ENCODE measurements around the gene LPGAT1.
"Not testable (repeated sequence)": the region's sequence is repeated elsewhere in the genome, so short reads cannot be mapped to it uniquely, and the experiment has no call there.

The LPGAT1 gene

DNA sequence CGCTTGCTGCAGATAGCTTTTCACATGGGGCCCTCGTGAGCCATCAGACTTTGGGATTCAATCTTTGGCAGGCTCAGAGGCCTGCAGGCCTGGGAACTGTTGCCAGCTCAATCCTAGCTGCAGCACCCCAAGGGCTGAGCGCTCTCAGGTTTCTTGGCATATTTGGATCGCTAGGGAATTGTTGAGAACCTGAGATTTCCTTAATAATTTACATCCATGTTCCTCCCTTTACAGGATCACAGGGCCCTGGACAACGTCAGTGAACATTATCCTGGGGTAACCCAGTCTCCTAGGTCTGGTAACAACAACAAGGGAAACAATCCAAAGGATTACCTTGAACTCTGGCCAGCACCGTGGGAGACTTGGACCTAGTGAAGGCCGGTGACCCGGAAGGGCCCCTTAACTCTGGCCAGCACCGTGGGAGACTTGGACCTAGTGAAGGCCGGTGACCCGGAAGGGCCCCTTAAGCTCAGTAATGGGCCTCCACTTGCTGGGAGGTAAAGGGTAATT is 105.8 kb downstream of the LPGAT1 start:
- no peak overlapping the region for H3K27ac ChIP-seq
- no peak for TF ChIP-seq ZFX (IDR thresholded peaks at IDR 0.05)
- TF ChIP-seq, protein P1, sequence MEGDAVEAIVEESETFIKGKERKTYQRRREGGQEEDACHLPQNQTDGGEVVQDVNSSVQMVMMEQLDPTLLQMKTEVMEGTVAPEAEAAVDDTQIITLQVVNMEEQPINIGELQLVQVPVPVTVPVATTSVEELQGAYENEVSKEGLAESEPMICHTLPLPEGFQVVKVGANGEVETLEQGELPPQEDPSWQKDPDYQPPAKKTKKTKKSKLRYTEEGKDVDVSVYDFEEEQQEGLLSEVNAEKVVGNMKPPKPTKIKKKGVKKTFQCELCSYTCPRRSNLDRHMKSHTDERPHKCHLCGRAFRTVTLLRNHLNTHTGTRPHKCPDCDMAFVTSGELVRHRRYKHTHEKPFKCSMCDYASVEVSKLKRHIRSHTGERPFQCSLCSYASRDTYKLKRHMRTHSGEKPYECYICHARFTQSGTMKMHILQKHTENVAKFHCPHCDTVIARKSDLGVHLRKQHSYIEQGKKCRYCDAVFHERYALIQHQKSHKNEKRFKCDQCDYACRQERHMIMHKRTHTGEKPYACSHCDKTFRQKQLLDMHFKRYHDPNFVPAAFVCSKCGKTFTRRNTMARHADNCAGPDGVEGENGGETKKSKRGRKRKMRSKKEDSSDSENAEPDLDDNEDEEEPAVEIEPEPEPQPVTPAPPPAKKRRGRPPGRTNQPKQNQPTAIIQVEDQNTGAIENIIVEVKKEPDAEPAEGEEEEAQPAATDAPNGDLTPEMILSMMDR (conservative IDR thresholded peaks at IDR 0.05), result no peak

DNA sequence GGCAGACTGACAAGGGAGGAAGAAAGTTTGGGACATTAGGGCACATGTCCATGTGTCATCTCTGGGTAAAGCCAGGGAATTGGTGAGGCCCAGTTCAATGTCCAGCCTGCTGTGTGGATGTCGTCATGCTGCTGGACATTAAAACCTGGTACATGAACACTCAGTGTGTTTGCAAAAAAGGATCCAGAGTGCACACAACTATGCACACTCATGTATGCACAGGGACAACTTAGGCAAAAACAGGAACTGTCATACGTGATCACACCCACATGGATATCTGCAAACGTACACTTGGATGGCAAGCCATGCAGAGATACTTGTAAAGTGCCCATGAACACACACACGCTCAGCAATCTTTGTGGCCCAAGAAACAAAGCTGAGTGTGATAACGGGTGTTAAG is 107.3 kb downstream of the LPGAT1 start:
- TF ChIP-seq, protein P1 (conservative IDR thresholded peaks at IDR 0.05), result no peak
- TF ChIP-seq ZFX (IDR thresholded peaks at IDR 0.05), result no peak
- no peak overlapping the region for H3K27ac ChIP-seq

DNA sequence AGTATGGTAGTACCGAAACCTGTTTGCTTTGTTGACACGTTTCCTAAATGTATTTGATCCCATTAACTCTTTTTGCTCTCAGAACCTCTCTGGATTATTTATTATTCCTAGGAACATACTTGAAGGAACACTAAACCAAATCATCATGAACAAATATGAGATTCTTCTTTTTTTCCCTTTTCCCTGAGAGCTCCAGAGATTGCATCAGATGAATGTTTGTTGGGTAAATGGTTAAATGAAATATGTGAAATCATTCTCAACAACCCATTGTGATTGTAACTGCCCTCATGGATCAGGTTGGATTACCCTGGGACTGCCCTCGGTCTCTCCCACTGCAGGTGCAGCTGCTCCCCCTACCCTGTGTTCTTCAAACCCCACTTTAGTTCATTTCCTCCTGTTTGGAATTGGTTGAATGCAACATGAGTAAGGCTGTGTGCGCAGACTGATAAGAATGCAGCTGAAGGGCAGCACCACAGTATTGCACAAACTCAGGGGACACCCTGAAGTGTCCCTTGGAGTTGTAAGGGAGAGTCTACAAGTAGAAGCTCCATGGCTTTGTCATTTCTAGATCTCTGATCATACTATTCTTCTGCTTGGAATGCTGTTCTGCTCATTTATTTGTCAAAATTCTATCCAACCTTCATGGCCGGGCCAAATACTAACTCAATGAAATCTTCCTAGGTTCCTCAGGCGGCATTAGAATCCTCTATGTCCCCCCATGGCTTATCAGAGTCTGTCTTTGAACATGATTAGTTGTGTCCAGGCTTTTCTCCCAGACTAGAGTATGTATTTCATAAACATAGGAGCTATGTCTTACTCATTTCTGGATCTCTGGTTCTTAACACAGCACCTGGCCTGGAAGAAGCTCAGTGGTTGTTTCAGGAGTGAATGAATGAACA is 108.0 kb downstream of the LPGAT1 start:
- TF ChIP-seq ZFX (IDR thresholded peaks at IDR 0.05), result no peak
- TF ChIP-seq, protein P1 (conservative IDR thresholded peaks at IDR 0.05), result no peak

DNA sequence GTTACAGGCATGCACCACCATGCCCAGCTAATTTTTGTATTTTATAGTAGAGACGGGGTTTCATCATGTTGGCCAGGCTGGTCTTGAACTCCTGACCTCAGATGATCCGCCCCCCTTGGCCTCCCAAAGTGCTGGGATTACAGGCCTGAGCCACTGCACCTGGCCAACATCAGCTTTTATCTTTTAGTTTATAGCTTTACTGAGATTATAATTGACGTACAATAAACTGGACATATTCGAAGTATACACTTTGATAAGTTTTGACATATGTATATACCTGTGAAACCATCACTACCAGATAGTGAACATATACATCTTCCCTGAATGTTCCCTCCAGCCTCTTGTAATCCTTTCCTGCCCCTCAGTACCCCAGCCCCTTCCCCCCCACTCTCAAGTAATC is 114.0 kb downstream of the LPGAT1 start:
- H3K27ac ChIP-seq, result not testable (repeated sequence)

More for the DNA sequence above, 108.0 kb downstream of the LPGAT1 start:
- H3K27ac ChIP-seq, result no peak overlapping the region

DNA sequence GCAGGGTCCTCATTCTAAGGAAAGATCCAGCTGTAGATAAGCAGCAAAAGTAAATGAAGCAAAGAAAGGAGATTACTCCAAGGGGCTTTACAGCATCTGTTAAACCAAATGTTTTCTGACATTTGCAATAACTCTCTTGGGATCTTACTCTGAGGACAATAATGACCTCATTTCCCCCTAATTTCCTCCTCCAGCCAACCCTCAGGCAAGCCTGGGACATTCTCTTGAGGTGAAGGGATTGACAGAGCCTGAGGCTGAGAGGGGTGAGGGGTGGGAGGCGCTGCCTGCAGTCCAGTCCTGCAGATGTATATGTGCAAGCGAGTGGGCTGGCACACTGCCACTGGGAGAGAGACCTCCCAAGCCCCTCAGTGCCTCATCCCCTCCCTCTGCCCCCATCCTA is 114.6 kb downstream of the LPGAT1 start:
- no peak for TF ChIP-seq ZFX (IDR thresholded peaks at IDR 0.05)
- TF ChIP-seq, protein P1 (conservative IDR thresholded peaks at IDR 0.05), result no peak
- no peak overlapping the region for H3K27ac ChIP-seq

DNA sequence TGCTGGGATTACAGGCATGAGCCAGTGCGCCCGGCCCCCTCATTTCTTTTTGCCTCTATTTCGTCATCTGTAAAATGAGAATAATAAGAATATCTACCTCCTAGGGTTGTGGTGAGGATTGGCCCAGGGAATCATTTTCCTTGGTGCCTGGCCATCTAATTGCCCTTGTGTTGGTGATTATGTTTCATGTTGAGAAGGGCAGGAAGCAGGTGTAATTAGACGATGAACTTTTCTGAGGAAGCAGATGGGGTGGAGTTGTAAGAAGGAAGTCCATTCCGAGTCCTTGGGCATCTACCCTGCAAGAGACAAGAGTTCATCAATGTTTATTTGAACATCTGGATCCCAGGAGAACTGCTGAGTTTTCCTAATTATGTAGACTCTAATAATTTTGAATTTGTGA is 116.4 kb downstream of the LPGAT1 start:
- TF ChIP-seq, protein P1 (conservative IDR thresholded peaks at IDR 0.05), result no peak
- no peak for TF ChIP-seq ZFX (IDR thresholded peaks at IDR 0.05)
- H3K27ac ChIP-seq, result no peak overlapping the region

DNA sequence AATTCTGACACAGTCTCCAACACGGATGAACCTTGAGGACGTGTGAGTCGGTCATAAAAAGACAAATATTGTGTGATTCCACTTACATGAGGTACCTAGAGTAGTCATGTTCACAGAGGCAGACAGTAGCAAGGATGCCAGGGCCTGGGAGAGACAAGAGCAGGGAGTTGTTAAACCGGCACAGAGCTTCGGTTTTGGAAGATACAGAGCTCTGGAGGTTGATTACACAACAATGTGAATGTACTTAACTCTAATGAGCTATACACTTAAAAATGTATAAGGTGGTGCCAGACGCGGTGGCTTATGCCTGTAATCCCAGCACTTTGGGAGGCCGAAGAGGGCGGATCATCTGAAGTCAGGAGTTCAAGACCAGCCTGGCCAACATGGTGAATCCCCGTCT is 117.3 kb downstream of the LPGAT1 start:
- no peak for TF ChIP-seq ZFX (IDR thresholded peaks at IDR 0.05)
- TF ChIP-seq, protein P1 (conservative IDR thresholded peaks at IDR 0.05), result no peak
- H3K27ac ChIP-seq, result no peak overlapping the region
